GM19240 (cell line): ENCODE data around the gene CADPS2.

Experiments
- DNase-seq: peaks from one replicate; pipeline ENCODE4 v3.0.0; 2011; ENCODE audit warnings: low spot score; ENCODE audit not compliant: insufficient read length

CADPS2 gene

GRCh38 chr7:122605929-122606328, 280.3 kb downstream of the CADPS2 start:
- no peak for DNase-seq

GRCh38 chr7:122604251-122604650, 282.0 kb downstream of the CADPS2 start:
- no peak for DNase-seq

- no peak for DNase-seq
These were observed 283.5 kb downstream of the CADPS2 start for GRCh38 chr7:122602800-122603199.

GRCh38 chr7:122600630-122601029, 285.6 kb downstream of the CADPS2 start:
- no peak for DNase-seq

- DNase-seq: no peak
These were observed 286.2 kb downstream of the CADPS2 start for GRCh38 chr7:122600042-122600441.

- DNase-seq: no peak
These were observed 289.0 kb downstream of the CADPS2 start for GRCh38 chr7:122597277-122597676.

GRCh38 chr7:122595885-122596284, 290.4 kb downstream of the CADPS2 start:
- no peak for DNase-seq

GRCh38 chr7:122588621-122589020, 297.6 kb downstream of the CADPS2 start:
- no peak for DNase-seq

GRCh38 chr7:122584676-122585251, 301.5 kb downstream of the CADPS2 start:
- DNase-seq: no peak

- DNase-seq: no peak
These were observed 307.9 kb downstream of the CADPS2 start for GRCh38 chr7:122578350-122578749.

- DNase-seq: no peak
These were observed 308.7 kb downstream of the CADPS2 start for GRCh38 chr7:122577449-122578003.

- DNase-seq: no peak
These were observed 313.6 kb downstream of the CADPS2 start for GRCh38 chr7:122572706-122573105.

GRCh38 chr7:122561326-122561725, 324.9 kb downstream of the CADPS2 start:
- DNase-seq: no peak

- no peak for DNase-seq
These were observed 329.3 kb downstream of the CADPS2 start for GRCh38 chr7:122556873-122557542.

GRCh38 chr7:122556219-122556618, 330.0 kb downstream of the CADPS2 start:
- no peak for DNase-seq

GRCh38 chr7:122553761-122554160, 332.5 kb downstream of the CADPS2 start:
- no peak for DNase-seq

GRCh38 chr7:122552769-122553168, 333.5 kb downstream of the CADPS2 start:
- DNase-seq: no peak

GRCh38 chr7:122550545-122550944, 335.7 kb downstream of the CADPS2 start:
- DNase-seq: no peak

GRCh38 chr7:122549578-122549977, 336.7 kb downstream of the CADPS2 start:
- no peak for DNase-seq

- no peak for DNase-seq
These were observed 339.8 kb downstream of the CADPS2 start for GRCh38 chr7:122546496-122546895.

- DNase-seq: no peak
These were observed 341.8 kb downstream of the CADPS2 start for GRCh38 chr7:122544463-122544862.

GRCh38 chr7:122543891-122544290, 342.4 kb downstream of the CADPS2 start:
- DNase-seq: no peak

- DNase-seq: no peak
These were observed 343.1 kb downstream of the CADPS2 start for GRCh38 chr7:122543166-122543565.
